Lower leg skin (tissue), 3 donors: ENCODE data around the gene GPR21.

Source experiments
- CTCF ChIP-seq, 3 donors: fragments of 450-650 bp; IDR thresholded peaks; one replicate each; pipeline ENCODE4 v1.5.1; 2016; ENCODE audit warnings: antibody characterized with exemption in 3 of 3, mild to moderate bottlenecking in 3 of 3, moderate library complexity in 2 of 3
- POLR2A ChIP-seq, 2 donors: fragments of 450-650 bp; IDR thresholded peaks; one replicate each; pipeline ENCODE4 v1.6.1; 2016 to 2017; ENCODE audit warnings: antibody characterized with exemption in 2 of 2, mild to moderate bottlenecking in 1 of 2, moderate library complexity in 1 of 2

GRCh38 chr9:123005964-123006363 is 27.5 kb upstream of the GPR21 start:
- no peak for TF ChIP-seq CTCF (IDR thresholded peaks at IDR 0.05)
- no peak for TF ChIP-seq POLR2A (IDR thresholded peaks at IDR 0.05)
